ENCODE data around the gene CHCHD5. TPM values are rescaled to one million over a fixed set of nuclear protein-coding genes. Genes with fewer than 3 reads are reported as not detected.
"Not testable (repeated sequence)": the region's sequence is repeated elsewhere in the genome, so short reads cannot be mapped to it uniquely, and the experiment has no call there.

Gene CHCHD5
- total RNA-seq, 1 donor from 2014 or later = 30.4 TPM

DNA sequence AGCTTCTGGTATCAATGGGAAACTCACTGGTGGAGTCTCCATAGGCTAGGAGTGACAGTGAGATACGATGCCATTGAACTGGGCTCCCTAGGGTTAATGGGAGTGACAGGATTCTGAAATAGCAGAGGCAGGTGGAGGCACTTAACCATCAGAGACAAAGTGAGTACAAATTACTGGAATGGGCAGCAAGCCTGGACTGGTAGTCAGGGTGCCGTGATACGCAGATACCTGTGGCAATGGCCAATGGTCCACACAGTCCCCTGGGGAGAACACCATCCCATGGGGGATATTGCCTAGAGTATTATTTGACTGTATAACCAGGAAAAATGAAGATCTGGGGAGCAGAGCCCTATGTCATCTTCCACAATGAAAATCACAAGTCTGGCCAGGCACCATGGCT is 17.3 kb downstream of the CHCHD5 start:
- H3K4me3 ChIP-seq (ENCODE audit: low read depth, low read length) = no peak overlapping the region
- DNase-seq (ENCODE audit: low read depth) = no peak
- TF ChIP-seq, protein P1, sequence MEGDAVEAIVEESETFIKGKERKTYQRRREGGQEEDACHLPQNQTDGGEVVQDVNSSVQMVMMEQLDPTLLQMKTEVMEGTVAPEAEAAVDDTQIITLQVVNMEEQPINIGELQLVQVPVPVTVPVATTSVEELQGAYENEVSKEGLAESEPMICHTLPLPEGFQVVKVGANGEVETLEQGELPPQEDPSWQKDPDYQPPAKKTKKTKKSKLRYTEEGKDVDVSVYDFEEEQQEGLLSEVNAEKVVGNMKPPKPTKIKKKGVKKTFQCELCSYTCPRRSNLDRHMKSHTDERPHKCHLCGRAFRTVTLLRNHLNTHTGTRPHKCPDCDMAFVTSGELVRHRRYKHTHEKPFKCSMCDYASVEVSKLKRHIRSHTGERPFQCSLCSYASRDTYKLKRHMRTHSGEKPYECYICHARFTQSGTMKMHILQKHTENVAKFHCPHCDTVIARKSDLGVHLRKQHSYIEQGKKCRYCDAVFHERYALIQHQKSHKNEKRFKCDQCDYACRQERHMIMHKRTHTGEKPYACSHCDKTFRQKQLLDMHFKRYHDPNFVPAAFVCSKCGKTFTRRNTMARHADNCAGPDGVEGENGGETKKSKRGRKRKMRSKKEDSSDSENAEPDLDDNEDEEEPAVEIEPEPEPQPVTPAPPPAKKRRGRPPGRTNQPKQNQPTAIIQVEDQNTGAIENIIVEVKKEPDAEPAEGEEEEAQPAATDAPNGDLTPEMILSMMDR (conservative IDR thresholded peaks at IDR 0.05; ENCODE audit: low read depth, low read length) = no peak

DNA sequence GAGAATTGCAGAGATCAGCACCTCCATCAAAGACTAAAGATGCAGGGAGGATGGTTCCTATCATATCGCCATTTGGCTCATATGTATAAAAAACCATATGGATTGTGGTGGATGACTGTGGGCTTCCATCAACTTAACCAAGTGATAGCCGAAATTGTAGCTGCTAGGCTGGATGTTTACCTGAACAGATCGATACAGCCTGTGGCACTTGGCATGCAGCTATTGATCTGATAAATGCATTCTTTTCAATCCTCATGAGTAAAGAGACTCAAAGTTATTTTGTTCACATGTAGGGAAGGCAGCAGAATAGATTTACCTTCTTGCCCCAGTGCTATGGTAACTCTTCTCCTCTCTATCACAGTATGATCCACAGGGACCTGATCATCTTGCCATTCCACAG is 18.5 kb downstream of the CHCHD5 start:
- H3K4me3 ChIP-seq (ENCODE audit: low read depth, low read length) = no peak overlapping the region
- TF ChIP-seq, protein P1 (conservative IDR thresholded peaks at IDR 0.05; ENCODE audit: low read depth, low read length) = no peak
- DNase-seq (ENCODE audit: low read depth) = no peak

DNA sequence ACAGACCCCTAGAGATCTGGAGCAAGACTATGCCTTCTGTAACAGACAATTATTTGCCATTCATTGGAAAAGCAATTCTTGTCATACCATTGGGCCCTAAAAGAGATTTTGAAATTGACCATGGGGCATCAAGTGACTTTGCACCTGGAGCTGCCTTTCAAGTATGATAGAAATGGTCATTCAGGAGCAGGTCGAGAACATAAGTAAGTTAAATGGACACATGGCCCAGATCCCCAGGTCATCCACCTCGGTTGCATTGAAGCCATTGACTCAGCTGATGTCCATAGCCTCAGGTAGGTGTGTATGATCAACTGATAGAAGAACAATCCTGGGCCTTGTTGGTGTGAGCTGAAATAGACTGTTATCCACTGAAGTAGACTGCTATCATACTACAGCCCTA is 19.3 kb downstream of the CHCHD5 start:
- TF ChIP-seq, protein P1 (conservative IDR thresholded peaks at IDR 0.05; ENCODE audit: low read depth, low read length) = no peak
- DNase-seq (ENCODE audit: low read depth) = no peak
- H3K4me3 ChIP-seq (ENCODE audit: low read depth, low read length) = no peak overlapping the region

DNA sequence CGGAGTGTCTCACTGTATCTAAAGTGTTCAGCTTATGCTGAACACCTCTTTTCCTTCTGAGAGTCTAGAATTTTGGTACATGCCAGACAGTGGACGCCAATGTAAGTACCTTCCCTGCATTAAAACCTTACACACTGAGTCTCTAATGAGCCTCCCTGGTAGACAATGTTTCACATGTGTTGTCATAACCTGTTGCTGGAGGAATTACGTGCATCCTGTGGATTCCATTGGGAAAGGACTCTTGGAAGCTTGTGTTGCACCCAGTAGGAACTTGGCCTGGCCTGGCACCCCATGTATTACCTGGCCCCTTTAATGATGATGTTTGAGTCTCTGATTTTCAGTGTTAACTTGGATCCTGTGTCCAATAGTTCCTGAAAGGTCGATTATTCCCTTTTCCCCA is 20.5 kb downstream of the CHCHD5 start:
- H3K4me3 ChIP-seq (ENCODE audit: low read depth, low read length) = no peak overlapping the region
- TF ChIP-seq, protein P1 (conservative IDR thresholded peaks at IDR 0.05; ENCODE audit: low read depth, low read length) = no peak
- DNase-seq (ENCODE audit: low read depth) = no peak

DNA sequence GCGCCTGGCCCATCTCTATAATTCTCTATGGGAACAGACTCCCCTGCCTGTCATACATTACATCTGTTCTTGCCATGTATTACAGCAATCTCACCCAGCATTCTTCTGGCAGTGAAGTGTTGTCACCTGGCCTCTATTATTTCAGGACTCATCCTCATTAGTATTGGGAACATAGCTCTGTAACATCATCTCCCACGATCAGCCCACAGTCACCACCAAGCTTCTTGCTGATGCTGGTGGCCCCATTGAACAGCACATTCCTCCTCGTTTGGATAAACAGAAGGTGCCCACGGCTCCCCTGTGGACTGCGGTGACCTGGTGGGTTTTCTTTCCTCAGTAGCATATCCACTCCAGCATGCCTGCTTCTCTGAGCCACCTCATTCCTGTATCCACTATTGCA is 21.5 kb downstream of the CHCHD5 start:
- DNase-seq (ENCODE audit: low read depth) = no peak
- TF ChIP-seq, protein P1 (conservative IDR thresholded peaks at IDR 0.05; ENCODE audit: low read depth, low read length) = no peak

DNA sequence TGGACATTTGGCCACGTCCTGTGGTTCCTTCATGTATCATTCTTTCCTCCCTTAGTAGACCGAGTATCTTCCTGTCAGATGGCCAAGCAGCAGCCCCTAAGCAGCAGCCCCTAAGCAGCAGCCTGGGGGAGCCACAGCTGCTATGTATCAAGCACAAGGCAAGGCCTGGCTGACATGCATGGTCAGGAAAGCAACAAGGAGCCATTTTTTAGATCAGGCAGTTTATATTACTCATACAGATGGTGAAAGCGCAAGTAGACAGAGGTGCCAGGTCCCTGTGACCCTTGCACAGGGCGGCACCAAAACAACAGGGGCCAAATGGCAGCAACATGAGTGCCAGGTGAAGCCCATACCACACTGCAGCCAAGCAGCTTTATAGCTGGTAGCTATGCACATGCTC is 22.1 kb downstream of the CHCHD5 start:
- TF ChIP-seq, protein P1 (conservative IDR thresholded peaks at IDR 0.05; ENCODE audit: low read depth, low read length) = no peak
- DNase-seq (ENCODE audit: low read depth) = no peak
- no peak overlapping the region for H3K4me3 ChIP-seq (ENCODE audit: low read depth, low read length)

More for the DNA sequence above, 21.5 kb downstream of the CHCHD5 start:
- H3K4me3 ChIP-seq (ENCODE audit: low read depth, low read length) = no peak overlapping the region

DNA sequence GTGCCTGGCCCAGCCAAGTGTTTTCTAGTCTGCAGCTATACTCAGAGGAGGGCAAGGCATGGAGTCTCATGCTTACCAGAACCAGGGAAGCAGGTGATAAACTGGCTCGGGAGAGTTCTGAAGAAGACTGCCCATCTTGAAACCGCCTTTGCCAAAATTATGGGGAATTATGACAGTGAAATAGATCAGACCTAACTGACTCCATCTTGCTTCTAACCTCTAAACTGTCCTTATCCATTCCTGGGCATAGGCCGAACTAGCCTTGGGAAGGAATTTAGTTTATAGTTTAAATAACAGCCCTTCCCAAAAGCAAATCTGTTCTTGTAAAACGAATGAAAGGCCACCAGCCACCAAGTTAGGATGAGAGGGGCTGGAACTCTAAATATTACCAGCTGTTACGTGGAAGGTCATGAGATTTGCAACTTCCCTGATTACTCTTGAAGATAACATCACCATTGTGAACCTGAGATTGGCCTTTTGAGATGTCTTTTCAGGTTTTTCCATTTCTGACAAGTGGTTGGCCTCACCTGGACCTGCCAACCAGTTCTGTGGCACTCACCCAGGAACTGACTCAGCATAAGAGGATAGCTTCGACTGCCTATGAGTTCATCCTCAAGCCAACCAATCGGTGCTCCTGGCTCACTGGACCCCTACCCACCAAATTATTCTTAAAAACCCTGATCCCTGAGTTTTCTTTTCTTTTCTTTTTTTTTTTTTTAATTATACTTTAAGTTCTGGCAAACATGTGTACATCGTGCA is 23.4 kb downstream of the CHCHD5 start:
- no peak overlapping the region for H3K4me3 ChIP-seq (ENCODE audit: low read depth, low read length)
- DNase-seq (ENCODE audit: low read depth) = no peak
- TF ChIP-seq, protein P1 (conservative IDR thresholded peaks at IDR 0.05; ENCODE audit: low read depth, low read length) = no peak

DNA sequence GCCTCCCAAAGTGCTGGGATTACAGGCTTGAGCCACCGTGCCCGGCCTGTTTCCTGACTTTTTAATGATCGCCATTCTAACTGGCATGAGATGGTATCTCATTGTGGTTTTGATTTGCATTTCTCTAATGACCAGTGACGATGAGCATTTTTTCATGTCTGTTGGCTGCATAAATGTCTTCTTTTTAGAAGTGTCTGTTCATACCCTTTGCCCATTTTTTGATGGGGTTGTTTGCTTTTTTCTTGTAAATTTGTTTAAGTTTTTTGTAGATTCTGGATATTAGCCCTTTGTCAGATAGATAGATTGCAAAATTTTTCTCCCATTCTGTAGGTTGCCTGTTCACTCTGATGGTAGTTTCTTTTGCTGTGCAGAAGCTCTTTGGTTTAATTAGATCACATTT is 24.9 kb downstream of the CHCHD5 start:
- not testable (repeated sequence) for H3K4me3 ChIP-seq (ENCODE audit: low read depth, low read length)

DNA sequence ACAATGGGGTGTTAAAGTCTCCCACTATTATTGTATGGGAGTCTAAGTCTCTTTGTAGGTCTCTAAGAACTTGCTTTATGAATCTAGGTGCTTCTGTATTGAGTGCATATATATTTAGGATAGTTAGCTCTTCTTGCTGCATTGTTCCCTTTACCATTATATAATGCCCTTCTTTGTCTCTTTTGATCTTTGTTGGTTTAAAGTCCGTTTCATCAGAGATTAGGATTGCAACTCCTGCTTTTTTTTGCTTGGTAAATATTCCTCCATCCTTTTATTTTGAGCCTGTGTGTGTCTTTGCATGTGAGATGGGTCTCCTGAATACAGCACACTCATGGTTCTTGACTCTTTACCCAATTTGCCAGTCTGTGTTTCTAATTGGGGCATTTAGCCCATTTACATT is 27.9 kb downstream of the CHCHD5 start:
- H3K4me3 ChIP-seq (ENCODE audit: low read depth, low read length); DNase-seq (ENCODE audit: low read depth): not testable (repeated sequence)

More for the DNA sequence above, 24.9 kb downstream of the CHCHD5 start:
- not testable (repeated sequence) for DNase-seq (ENCODE audit: low read depth)
